HepG2 (cell line): Measurements from ENCODE around the gene BSN. TPM values are rescaled to one million over a fixed set of nuclear protein-coding genes. Genes with fewer than 3 reads are reported as not detected.

Experiments used
- ATAC-seq: fragments of 200-7000 bp; cut with Tn5 transposase; 3 replicates; pipeline ENCODE4 v1.9.1; 2020; ENCODE audit warnings: mild to moderate bottlenecking, moderate library complexity
- BruUV-seq: library from RNA; stranded (reverse); fragments of 400-500 nt; replicated peaks from 2 replicates; lab custom pipeline; 2021; lab: Mats Ljungman, UMichigan
- CTCF ChIA-PET: fragments of 300-600 bp; formaldehyde crosslinking; extraction: SDS; loops from one replicate; lab custom pipeline; 2021; ENCODE audit warnings: low total read pairs, inconsistent platforms, low intra/inter-chr PET ratio; lab: Yijun Ruan, JAX
- POLR2A ChIA-PET: fragments of 350-600 bp; sonication (Branson Sonifier 250); formaldehyde crosslinking; loops from one replicate; lab custom pipeline; 2020; ENCODE audit warnings: antibody characterized with exemption, inconsistent platforms; lab: Yijun Ruan, JAX
- DNase-seq: peaks from one replicate; pipeline ENCODE4 v3.0.0-alpha.2; 2015; ENCODE audit warnings: low spot score
- FAIRE-seq: peaks from 3 replicates; lab custom pipeline; 2011; peaks lifted over from hg19 to GRCh38; lab: Jason Lieb, UNC
- H2AFZ ChIP-seq: one replicate; pipeline ENCODE4 v1.6.1; 2011; ENCODE audit warnings: low read length, inconsistent platforms
- H3K27ac ChIP-seq: fragments of 300-600 bp; 3 replicates; pipeline ENCODE4 v1.8.0; 2011; ENCODE audit warnings: mixed run types, mild to moderate bottlenecking, mixed read lengths, low read length, inconsistent platforms; ENCODE audit not compliant: insufficient read depth; ENCODE audit errors: extremely low read length
- H3K27me3 ChIP-seq, 2 experiments: fragments of 200-600 bp in 1 of 2; 2 replicates in 1 of 2; 3 replicates in 1 of 2; pipeline versions ENCODE4 v1.6.0 to v1.8.0; 2011; ENCODE audit warnings: low read length in 2 of 2, mild to moderate bottlenecking in 2 of 2, moderate library complexity in 2 of 2, inconsistent platforms in 1 of 2; ENCODE audit not compliant: insufficient read depth in 2 of 2, control insufficient read depth in 1 of 2
- H3K36me3 ChIP-seq, 2 experiments: fragments of 200-600 bp in 1 of 2; replicated peaks in 1 of 2; 2 replicates in 1 of 2; 3 replicates in 1 of 2; pipeline versions ENCODE4 v1.5.1 to v1.8.0; 2011; ENCODE audit warnings: low read length in 2 of 2, inconsistent platforms in 1 of 2; ENCODE audit not compliant: insufficient read depth in 2 of 2, control insufficient read depth in 1 of 2
- H3K4me1 ChIP-seq: 2 replicates; pipeline ENCODE4 v1.5.1; 2012; ENCODE audit warnings: low read length, inconsistent platforms; ENCODE audit not compliant: insufficient read depth
- H3K4me2 ChIP-seq: 2 replicates; pipeline ENCODE4 v1.6.0; 2011; ENCODE audit warnings: low read depth, low read length, inconsistent platforms
- H3K4me3 ChIP-seq, 3 experiments: fragments of 200-600 bp in 1 of 3; sonication (generic), shearing (Covaris generic) in 1 of 3; replicated peaks in 1 of 3; 2 replicates each; pipeline ENCODE4 v1.5.1; 2011 to 2016; ENCODE audit warnings: low read length in 3 of 3, inconsistent platforms in 2 of 3, low read depth in 2 of 3, mild to moderate bottlenecking in 2 of 3, control low read depth in 1 of 3, mixed read lengths in 1 of 3; ENCODE audit not compliant: insufficient read depth in 1 of 3
- H3K79me2 ChIP-seq: one replicate; pipeline ENCODE4 v1.6.1; 2011; ENCODE audit warnings: low read length, inconsistent platforms; ENCODE audit not compliant: insufficient read depth
- H3K9ac ChIP-seq: 2 replicates; pipeline ENCODE4 v1.6.0; 2011; ENCODE audit warnings: mild to moderate bottlenecking, low read depth, low read length, inconsistent platforms; ENCODE audit not compliant: insufficient read depth
- H3K9me3 ChIP-seq: 2 replicates; pipeline ENCODE4 v1.5.1; 2012; ENCODE audit warnings: mild to moderate bottlenecking, low read length
- H4K20me1 ChIP-seq: 2 replicates; pipeline ENCODE4 v1.6.0; 2011; ENCODE audit warnings: inconsistent platforms, mild to moderate bottlenecking, low read length, moderate library complexity; ENCODE audit not compliant: insufficient read depth
- FOXA1 ChIP-seq, 2 experiments: fragments of 450-650 bp in 1 of 2; sonication (generic) in 1 of 2; formaldehyde crosslinking in 1 of 2; IDR thresholded peaks; 2 replicates each; pipeline versions ENCODE4 v1.4.0 to v1.6.1; 2016 to 2020; ENCODE audit warnings: missing genetic modification reagents in 1 of 2
- GATAD2A ChIP-seq: IDR thresholded peaks from 2 replicates; pipeline ENCODE4 v1.6.1; 2016
- KDM6A ChIP-seq: IDR thresholded peaks from 2 replicates; pipeline ENCODE4 v1.6.1; 2016; ENCODE audit warnings: low read depth
- LCORL ChIP-seq, 2 experiments: fragments of 450-650 bp in 1 of 2; sonication (generic) in 1 of 2; formaldehyde crosslinking in 1 of 2; IDR thresholded peaks; 2 replicates each; pipeline versions ENCODE4 v1.5.0 to v1.6.1; 2017 to 2020; ENCODE audit warnings: antibody characterized with exemption in 1 of 2, missing genetic modification reagents in 1 of 2
- MIER3 ChIP-seq: IDR thresholded peaks from 2 replicates; pipeline ENCODE4 v1.6.1; 2016; ENCODE audit warnings: missing compliant biosample characterization, borderline replicate concordance
- POGZ ChIP-seq: sonication (generic); formaldehyde crosslinking; IDR thresholded peaks from 2 replicates; pipeline ENCODE4 v1.4.0; 2020; ENCODE audit warnings: mild to moderate bottlenecking, missing genetic modification reagents
- TBX2 ChIP-seq: sonication (generic); formaldehyde crosslinking; IDR thresholded peaks from 2 replicates; pipeline ENCODE4 v1.5.0; 2020; ENCODE audit warnings: missing genetic modification reagents, mild to moderate bottlenecking, borderline replicate concordance
- ZBTB38 ChIP-seq: sonication (generic); formaldehyde crosslinking; IDR thresholded peaks from 2 replicates; pipeline ENCODE4 v1.5.1; 2020; ENCODE audit warnings: mild to moderate bottlenecking, missing genetic modification reagents
- ZBTB7A ChIP-seq: sonication (generic); formaldehyde crosslinking; IDR thresholded peaks from 2 replicates; pipeline ENCODE4 v1.8.0; 2022; ENCODE audit warnings: mild to moderate bottlenecking, missing genetic modification reagents
- ZNF234 ChIP-seq: sonication (generic); formaldehyde crosslinking; conservative IDR thresholded peaks from 2 replicates; pipeline ENCODE4 v1.5.1; 2020; ENCODE audit warnings: mild to moderate bottlenecking, missing genetic modification reagents
- ZNF775 ChIP-seq: sonication (generic); formaldehyde crosslinking; IDR thresholded peaks from 2 replicates; pipeline ENCODE4 v1.4.0; 2020; ENCODE audit warnings: missing genetic modification reagents, mild to moderate bottlenecking, moderate library complexity, borderline replicate concordance
- ZSCAN22 ChIP-seq: sonication (generic); formaldehyde crosslinking; IDR thresholded peaks from 2 replicates; pipeline ENCODE4 v1.4.0; 2020; ENCODE audit warnings: mild to moderate bottlenecking, missing genetic modification reagents
- WGBS: methylation state at CpG from one replicate; pipeline ENCODE4 v1.1.6; 2017; ENCODE audit warnings: low lambda C conversion rate; 5-methylcytosine and 5-hydroxymethylcytosine counted together
- in situ Hi-C: cut with HindIII; loops from 2 replicates; pipeline ENCODE4 v1.10.0; 2017; ENCODE audit warnings: low pct_unique_long_range_greater_than_20kb; ENCODE audit not compliant: extremely low pct_ligation_motif_present
- intact Hi-C: fragments of 100-400 bp; cut with micrococcal nuclease; formaldehyde crosslinking; loops from one replicate; pipeline ENCODE4 v1.10.0; 2022; ENCODE audit not compliant: unreplicated experiment
- polyA plus RNA-seq, 8 experiments: library from polyadenylated mRNA; depleted of rRNA in 3 of 8; stranded (reverse) in 7 of 8; unstranded in 1 of 8; fragments of >200 nt; fragmentation: Illumina TruSeq in 4 of 8; extraction: Trizol in 4 of 8; gene quantifications; 2 replicates each; pipeline versions ENCODE4 v1.2.1 to v1.2.3, GENCODE V29; 2011 to 2016; ENCODE audit warnings: low read depth in 4 of 8, missing spikeins in 1 of 8, mixed read lengths in 1 of 8; ENCODE audit not compliant: insufficient read depth in 1 of 8
- total RNA-seq, 5 experiments: library from RNA; depleted of rRNA; stranded (reverse); fragments of >200 nt; fragmentation: Illumina TruSeq; extraction: Trizol; gene quantifications; 2 replicates each; pipeline ENCODE4 v1.2.3, GENCODE V29; 2016; ENCODE audit warnings: low read depth in 1 of 5
- TF ChIP-seq, protein P1 (sequence below): sonication (generic); formaldehyde crosslinking; IDR thresholded peaks from 2 replicates; pipeline ENCODE4 v1.5.1; 2020; ENCODE audit warnings: mild to moderate bottlenecking, moderate library complexity, missing genetic modification reagents
- TF ChIP-seq, protein P2 (sequence below): IDR thresholded peaks from 2 replicates; pipeline ENCODE4 v1.6.1; 2012; ENCODE audit warnings: low read depth, low read length, improper control_type of control experiment

The BSN gene
- total and polyA plus RNA-seq, 2 of the 13 experiments (the other 11 are each of a cell fraction or from before 2014, with no cell fraction given): 0.42 to 0.86 TPM

GRCh38 chr3:49568965-49569364 lies 14.7 kb downstream of the BSN start:
- Histone ChIP-seq H3K9me3 (no peaks in the 10 kb centered on the region), H3K27me3 (no peaks in the 10 kb centered on the region), H4K20me1 (no peaks in the 10 kb centered on the region), H3K4me2 (no peak overlapping the region), H3K4me1 (peaks cover 35% of the 10 kb centered on the region), H3K36me3 (no peaks in the 10 kb centered on the region), H3K4me3 (no peak overlapping the region), H3K27ac (no peak overlapping the region), H3K9ac (no peak overlapping the region), H2AFZ (no peak overlapping the region), H3K79me2 (no peaks in the 10 kb centered on the region)
- no peak for TF ChIP-seq ZNF234 (CRISPR knock-in tag)
- no peak for FAIRE-seq
- POLR2A ChIA-PET: interaction anchor here (2.7 kb wide), 1 partner anchor 29 kb away, joined by 13 read pairs; no protein-coding TSS in a partner anchor
- in situ Hi-C loops (loop anchor here (10.0 kb wide), 1 partner anchor 106 kb away; the partner anchor contains the start of gene APEH), intact Hi-C loops (no loop called here)
- CTCF ChIA-PET: no interaction called here
- ATAC-seq: no peak
- no TSS peak for BruUV-seq
- DNase-seq: no peak

DNA sequence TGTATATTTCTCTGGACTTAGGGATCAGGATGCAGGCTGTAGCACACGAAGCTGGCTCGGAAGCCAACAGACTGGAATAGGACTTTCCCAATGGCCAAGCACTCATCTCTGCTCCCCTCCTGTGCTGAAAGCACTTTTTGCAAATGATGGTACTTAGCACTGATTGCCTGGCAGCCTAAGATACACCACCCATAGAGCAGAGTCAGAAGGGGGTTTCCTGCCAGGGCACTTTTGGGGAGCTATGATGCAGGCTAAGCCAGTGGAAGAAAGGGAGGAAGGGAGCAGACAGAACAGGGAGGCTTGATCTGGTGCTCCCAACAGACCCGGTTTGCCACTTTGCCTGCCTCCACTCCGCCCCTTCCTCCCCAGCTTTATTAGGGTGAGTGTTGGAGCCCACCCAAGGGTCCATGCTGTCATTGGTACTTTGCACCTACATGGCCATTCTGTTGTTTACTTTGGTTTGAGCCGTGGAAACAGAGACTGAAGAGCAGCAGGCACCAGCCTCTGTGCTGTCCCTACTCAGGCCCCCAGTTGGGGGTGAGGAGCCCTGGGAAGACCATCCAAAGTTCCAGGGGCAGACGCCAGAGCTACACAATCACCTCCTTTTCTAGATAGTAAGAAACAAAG lies 15.9 kb downstream of the BSN start:
- Histone ChIP-seq H3K27me3 (no peaks in the 10 kb centered on the region), H3K9me3 (no peaks in the 10 kb centered on the region), H2AFZ (no peak overlapping the region), H3K79me2 (no peaks in the 10 kb centered on the region), H3K4me3 (0 out of 6 replicates have a peak overlapping the region, but pooled peaks of 1 of the 3 experiments have one; percentile 27), H4K20me1 (no peaks in the 10 kb centered on the region), H3K4me1 (peaks cover 35% of the 10 kb centered on the region), H3K36me3 (no peaks in the 10 kb centered on the region), H3K9ac (peak overlapping the region; percentile 12; the same call in 1 of the 2 replicates), H3K4me2 (peak overlapping the region; percentile 68), H3K27ac (peak overlapping the region; percentile 43)
- DNase-seq: no peak
- FAIRE-seq: peak; percentile 71
- ATAC-seq: peak; percentile 86
- no TSS peak for BruUV-seq
- in situ Hi-C loops (no loop called here), intact Hi-C loops (no loop called here)
- POLR2A ChIA-PET: interaction anchor here (0.7 to 2.7 kb wide), 4 partner anchors 17 to 96 kb away, joined by 4 to 13 read pairs (median 8); no protein-coding TSS in a partner anchor
- CTCF ChIA-PET: no interaction called here
- WGBS: 0% methylated on average over 2 of the region's 6 CpGs
- TF ChIP-seq GATAD2A (CRISPR knock-in tag): peak; percentile 27; the same call in 1 of the 2 replicates
- TF ChIP-seq FOXA1 (IDR thresholded peaks at IDR 0.05): no peak
- peak; percentile 86 for TF ChIP-seq FOXA1 (CRISPR knock-in tag; IDR thresholded peaks at IDR 0.05)
- TF ChIP-seq ZBTB38 (CRISPR knock-in tag): 0 out of 2 replicates have a peak, but pooled peaks have one; percentile 20
- peak; percentile 53; the same call in 1 of the 2 replicates for TF ChIP-seq TBX2
- TF ChIP-seq, protein P1, sequence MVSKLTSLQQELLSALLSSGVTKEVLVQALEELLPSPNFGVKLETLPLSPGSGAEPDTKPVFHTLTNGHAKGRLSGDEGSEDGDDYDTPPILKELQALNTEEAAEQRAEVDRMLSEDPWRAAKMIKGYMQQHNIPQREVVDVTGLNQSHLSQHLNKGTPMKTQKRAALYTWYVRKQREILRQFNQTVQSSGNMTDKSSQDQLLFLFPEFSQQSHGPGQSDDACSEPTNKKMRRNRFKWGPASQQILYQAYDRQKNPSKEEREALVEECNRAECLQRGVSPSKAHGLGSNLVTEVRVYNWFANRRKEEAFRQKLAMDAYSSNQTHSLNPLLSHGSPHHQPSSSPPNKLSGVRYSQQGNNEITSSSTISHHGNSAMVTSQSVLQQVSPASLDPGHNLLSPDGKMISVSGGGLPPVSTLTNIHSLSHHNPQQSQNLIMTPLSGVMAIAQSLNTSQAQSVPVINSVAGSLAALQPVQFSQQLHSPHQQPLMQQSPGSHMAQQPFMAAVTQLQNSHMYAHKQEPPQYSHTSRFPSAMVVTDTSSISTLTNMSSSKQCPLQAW (CRISPR knock-in tag): 0 out of 2 replicates have a peak, but pooled peaks have one; percentile 33
- TF ChIP-seq ZSCAN22: no peak
- TF ChIP-seq POGZ (CRISPR knock-in tag): 0 out of 2 replicates have a peak, but pooled peaks have one; percentile 25
- 0 out of 2 replicates have a peak, but pooled peaks have one; percentile 49 for TF ChIP-seq KDM6A (CRISPR knock-in tag)
- TF ChIP-seq LCORL (IDR thresholded peaks at IDR 0.05): no peak
- TF ChIP-seq LCORL (CRISPR knock-in tag; IDR thresholded peaks at IDR 0.05): peak; percentile 67
- TF ChIP-seq ZBTB7A (CRISPR knock-in tag): peak; percentile 92
- TF ChIP-seq, protein P2, sequence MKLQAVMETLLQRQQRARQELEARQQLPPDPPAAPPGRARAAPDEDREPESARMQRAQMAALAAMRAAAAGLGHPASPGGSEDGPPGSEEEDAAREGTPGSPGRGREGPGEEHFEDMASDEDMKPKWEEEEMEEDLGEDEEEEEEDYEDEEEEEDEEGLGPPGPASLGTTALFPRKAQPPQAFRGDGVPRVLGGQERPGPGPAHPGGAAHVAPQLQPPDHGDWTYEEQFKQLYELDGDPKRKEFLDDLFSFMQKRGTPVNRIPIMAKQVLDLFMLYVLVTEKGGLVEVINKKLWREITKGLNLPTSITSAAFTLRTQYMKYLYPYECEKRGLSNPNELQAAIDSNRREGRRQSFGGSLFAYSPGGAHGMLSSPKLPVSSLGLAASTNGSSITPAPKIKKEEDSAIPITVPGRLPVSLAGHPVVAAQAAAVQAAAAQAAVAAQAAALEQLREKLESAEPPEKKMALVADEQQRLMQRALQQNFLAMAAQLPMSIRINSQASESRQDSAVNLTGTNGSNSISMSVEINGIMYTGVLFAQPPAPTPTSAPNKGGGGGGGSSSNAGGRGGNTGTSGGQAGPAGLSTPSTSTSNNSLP: no peak
- TF ChIP-seq ZNF775 (CRISPR knock-in tag): no peak
- TF ChIP-seq MIER3: no peak; the same call in 1 of the 2 replicates
